ENCODE data around the gene NACC2. TPM values are rescaled to one million over a fixed set of nuclear protein-coding genes. Genes with fewer than 3 reads are reported as not detected.
A peak's percentile ranks its signal among the peaks of the same experiment; 100 is the strongest.

NACC2 gene
- total RNA-seq, 4 donors from 2014 or later = 22.9 to 37.6 (median 24.8) TPM

DNA sequence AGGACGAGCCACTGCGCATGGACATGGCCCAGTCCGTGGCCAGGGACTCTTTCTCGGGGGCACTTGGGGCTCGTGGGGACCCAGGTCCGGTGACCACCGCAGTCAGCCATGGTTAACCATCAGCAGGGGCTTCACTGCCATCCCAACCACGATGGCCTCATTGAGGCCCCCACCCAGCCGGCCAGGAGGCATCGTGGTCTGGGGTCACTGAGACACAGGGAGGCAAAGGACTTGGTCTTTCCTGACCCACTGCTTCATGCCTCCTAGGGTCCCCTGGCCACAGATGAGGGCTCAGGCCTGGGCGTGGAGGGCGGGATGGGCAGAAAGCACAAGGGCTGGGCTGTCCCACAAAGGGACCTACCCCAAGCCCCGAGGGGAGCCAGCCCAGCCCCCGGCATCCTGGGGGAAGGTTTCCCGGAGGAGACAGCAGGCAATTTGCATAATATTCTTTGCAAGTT is 6.6 kb downstream of the NACC2 start:
- DNase-seq (ENCODE audit: low spot score) = no peak
- ATAC-seq (ENCODE audit: low FRiP score) = no peak
- TF ChIP-seq, protein P1, sequence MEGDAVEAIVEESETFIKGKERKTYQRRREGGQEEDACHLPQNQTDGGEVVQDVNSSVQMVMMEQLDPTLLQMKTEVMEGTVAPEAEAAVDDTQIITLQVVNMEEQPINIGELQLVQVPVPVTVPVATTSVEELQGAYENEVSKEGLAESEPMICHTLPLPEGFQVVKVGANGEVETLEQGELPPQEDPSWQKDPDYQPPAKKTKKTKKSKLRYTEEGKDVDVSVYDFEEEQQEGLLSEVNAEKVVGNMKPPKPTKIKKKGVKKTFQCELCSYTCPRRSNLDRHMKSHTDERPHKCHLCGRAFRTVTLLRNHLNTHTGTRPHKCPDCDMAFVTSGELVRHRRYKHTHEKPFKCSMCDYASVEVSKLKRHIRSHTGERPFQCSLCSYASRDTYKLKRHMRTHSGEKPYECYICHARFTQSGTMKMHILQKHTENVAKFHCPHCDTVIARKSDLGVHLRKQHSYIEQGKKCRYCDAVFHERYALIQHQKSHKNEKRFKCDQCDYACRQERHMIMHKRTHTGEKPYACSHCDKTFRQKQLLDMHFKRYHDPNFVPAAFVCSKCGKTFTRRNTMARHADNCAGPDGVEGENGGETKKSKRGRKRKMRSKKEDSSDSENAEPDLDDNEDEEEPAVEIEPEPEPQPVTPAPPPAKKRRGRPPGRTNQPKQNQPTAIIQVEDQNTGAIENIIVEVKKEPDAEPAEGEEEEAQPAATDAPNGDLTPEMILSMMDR (IDR thresholded peaks at IDR 0.05) = no peak

DNA sequence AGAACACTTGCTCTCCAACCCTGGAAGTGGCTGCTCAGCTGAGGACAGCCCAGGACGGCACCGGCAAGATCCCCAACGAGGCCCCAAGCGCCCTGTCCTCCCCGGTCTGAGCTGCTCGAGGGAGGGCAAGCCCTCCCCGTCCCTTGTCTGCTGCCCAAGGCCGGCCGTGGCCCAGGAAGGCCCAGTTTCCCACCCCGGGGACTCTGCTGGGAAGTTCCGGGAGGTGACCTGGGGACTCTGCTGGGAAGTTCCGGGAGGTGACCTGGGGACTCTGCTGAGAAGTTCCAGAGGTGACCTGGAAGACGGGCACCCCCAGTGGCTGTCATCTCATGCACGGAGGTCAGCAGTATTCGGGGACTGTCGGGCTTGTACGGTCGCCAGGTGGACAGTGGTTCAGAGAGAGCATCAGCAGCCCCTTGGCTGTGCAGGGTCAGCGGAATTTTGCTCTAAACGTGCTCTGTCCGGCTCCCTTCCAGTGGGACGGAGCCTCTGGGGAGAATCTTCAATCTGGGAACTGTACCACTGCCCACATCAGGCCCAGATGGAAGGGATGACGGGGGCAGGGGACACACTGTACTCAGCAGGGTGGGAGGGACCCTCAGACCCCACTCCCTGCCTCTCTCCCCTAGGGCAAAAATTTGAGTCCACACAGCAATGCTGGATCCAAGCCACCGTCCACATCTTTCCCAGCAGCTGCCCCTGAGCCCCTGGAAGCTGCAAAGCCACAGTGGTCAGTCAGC is 7.2 kb downstream of the NACC2 start:
- DNase-seq (ENCODE audit: low spot score) = no peak
- ATAC-seq (ENCODE audit: low FRiP score) = no peak
- TF ChIP-seq, protein P1 (IDR thresholded peaks at IDR 0.05) = no peak

DNA sequence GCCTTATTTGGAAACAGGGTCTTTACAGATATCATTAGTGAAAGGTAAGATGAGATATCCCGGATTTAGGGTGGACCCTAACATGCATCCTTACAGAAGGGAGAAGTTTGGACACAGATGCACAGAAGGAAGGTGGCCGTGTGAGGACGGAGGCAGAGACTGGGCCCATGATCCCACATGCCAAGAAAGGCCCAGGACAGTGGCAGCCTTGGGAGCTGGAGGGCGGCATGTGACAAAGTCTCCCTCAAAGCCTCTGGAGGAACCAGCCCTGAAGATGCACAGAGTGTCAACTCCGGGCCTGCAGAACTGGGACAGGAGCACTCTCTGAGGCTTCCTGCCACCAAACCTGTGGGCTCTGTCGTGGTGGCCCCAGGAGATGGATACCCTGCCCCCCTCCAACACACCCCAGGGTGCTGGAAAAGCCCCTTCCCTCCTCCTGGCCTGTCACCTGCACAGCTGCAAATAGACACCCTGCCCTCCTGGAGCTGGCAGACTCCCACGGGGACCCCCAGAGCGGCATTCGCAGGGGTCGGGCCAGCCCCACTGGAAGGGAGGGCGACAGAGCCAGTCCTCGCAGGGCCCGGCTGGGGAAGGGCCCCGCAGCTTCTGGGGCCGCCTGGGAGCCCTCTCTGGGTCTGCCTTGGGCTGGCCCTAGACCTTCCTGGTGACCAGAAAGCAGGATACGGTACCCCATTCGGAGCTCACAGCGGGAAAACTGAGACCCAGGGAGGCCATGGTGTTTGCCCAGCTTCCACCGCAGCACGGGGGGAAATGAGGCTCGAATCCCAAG is 7.9 kb downstream of the NACC2 start:
- TF ChIP-seq, protein P1 (IDR thresholded peaks at IDR 0.05) = no peak
- no peak for DNase-seq (ENCODE audit: low spot score)
- ATAC-seq (ENCODE audit: low FRiP score) = no peak

DNA sequence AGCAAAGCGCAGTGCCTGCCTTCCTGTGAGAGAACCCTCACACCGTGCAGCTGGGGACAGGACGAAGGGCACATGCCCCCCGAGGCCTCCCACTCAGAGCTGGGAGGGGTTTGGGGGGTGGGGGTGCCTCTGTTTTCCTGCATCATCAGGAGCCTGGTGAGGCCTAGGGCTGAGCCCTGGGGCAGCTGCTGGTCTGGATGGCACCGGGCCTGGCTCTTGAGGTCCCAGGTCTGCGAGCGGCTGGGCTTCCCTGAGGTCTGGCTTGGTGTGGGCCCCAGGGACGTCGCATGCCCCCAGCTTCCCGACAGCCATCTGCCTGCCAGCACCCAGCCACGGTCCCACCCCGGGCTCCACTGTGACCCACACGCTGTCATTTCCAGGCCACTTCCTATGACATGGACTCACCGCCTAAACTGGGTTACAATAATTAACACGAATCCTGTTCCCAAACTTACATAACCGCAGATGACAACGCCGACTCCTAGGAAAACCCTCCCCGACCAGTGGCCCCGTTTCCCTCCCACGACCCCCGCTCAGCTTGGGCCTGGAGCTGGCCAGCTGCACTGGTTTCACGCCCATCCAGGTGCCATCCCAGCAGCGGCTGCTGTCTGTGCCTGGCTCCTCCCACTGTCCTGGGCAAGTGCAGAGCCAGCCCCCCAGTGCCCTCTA is 8.7 kb downstream of the NACC2 start:
- ATAC-seq (ENCODE audit: low FRiP score) (no peak), DNase-seq (ENCODE audit: low spot score) (no peak)
- TF ChIP-seq, protein P1 (IDR thresholded peaks at IDR 0.05) = no peak

DNA sequence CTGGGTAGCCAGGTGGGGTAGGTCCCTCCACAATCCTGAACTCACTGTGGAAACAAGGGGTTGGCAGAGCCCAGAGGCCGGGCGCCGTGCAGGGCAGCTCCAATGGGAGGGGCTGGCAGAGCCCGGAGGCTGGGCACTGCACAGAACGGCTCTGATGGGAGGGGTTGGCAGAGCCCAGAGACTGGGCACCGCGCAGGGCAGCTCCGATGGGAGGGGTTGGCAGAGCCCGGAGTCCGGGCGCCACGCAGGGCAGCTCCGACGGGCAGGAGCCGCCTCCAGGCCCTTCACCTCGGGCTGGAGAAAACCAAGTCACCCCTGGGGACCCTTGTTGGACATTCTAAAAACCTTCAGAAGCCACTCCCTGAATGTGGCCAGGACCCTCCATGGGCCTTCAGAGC is 9.3 kb downstream of the NACC2 start:
- no peak for DNase-seq (ENCODE audit: low spot score)

DNA sequence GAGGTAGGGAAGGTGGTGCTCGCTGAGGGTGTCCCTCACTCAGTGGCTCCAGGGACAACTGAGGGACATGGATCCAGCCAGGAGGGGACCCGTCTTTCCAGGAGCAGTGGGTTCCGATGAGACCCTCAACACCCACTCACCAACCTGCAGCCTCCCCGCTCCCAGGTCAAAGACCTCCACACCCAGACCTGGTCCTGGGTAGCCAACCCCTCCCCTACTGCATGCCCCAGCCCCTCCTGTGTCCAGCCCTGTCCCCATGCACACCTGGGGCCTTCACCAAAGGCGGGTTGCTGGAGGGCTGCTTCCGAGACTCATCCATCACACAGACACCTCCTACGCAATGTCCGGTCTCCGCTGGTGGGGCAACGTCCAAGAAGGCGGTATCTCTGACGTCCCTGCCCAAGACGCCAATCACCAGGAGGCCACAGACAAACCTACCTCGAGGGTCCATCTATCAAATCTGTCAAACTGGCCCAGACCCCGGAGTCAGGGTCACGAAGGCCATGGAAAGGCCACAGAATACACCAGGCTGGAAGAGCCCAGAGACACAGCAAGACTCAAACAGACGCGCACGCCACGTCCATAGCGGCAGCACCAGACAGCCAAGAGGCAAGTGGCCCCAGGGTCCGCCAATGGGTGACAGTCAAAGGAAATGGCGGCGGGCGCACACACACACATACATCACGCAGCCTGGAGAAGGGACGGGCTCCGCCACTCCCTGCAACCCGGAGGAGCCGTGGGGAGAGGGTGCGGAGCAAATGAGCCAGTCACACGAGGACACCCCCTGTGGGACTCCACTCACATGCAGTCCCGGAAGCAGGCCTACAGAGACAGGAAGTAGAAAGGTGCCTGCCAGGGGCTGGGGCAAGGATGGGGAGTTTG is 10.8 kb downstream of the NACC2 start:
- ATAC-seq (ENCODE audit: low FRiP score) (no peak), DNase-seq (ENCODE audit: low spot score) (no peak)
- TF ChIP-seq, protein P1 (IDR thresholded peaks at IDR 0.05) = no peak

More for the DNA sequence above, 9.3 kb downstream of the NACC2 start:
- ATAC-seq (ENCODE audit: low FRiP score) = peak; percentile 54
- TF ChIP-seq, protein P1 (IDR thresholded peaks at IDR 0.05) = no peak

All from omental fat pad (tissue), 4 donors.